Measurements from ENCODE around the gene ATP8B3.

Gene ATP8B3

GRCh38 chr19:1748873-1749341 lies 63.2 kb downstream of the ATP8B3 start (continued):
- TF ChIP-seq ZNF398 (tag by site-specific recombination; IDR thresholded peaks at IDR 0.05), result 0 out of 2 replicates have a peak, but pooled peaks have one; percentile 44
- no peak for TF ChIP-seq ZSCAN30 (tag by site-specific recombination; IDR thresholded peaks at IDR 0.05)
- no peak for TF ChIP-seq ZNF791 (tag by site-specific recombination; IDR thresholded peaks at IDR 0.05)
- TF ChIP-seq ZBTB48 (tag by site-specific recombination; IDR thresholded peaks at IDR 0.05), result peak; percentile 87
- TF ChIP-seq ZNF280D (tag by site-specific recombination; IDR thresholded peaks at IDR 0.05), result no peak
- TF ChIP-seq ZNF23 (tag by site-specific recombination; IDR thresholded peaks at IDR 0.05; ENCODE audit: borderline replicate concordance), result 0 out of 2 replicates have a peak, but pooled peaks have one; percentile 36
- TF ChIP-seq PATZ1 (tag by site-specific recombination; IDR thresholded peaks at IDR 0.05), result peak; percentile 27; the same call in 1 of the 2 replicates
- 0 out of 2 replicates have a peak, but pooled peaks have one; percentile 15 for TF ChIP-seq ZNF660 (tag by site-specific recombination; IDR thresholded peaks at IDR 0.05)

GRCh38 chr19:1748115-1748872 lies 63.8 kb downstream of the ATP8B3 start:
- peaks cover 12% of the 10 kb centered on the region; the same call in 1 of the 2 replicates for H3K4me1 ChIP-seq (ENCODE audit: control insufficient read depth, insufficient read depth, low read length)
- H3K36me3 ChIP-seq (ENCODE audit: control insufficient read depth in 2 of 2, insufficient read depth in 1 of 2, low read length in 2 of 2), result no peaks in the 10 kb centered on the region
- no peak for TF ChIP-seq ZBTB21 (tag by site-specific recombination; IDR thresholded peaks at IDR 0.05)
- TF ChIP-seq ZNF311 (tag by site-specific recombination; IDR thresholded peaks at IDR 0.05; ENCODE audit: borderline replicate concordance), result no peak
- no peak for TF ChIP-seq ZNF701 (tag by site-specific recombination; IDR thresholded peaks at IDR 0.05)
- peak; percentile 68 for TF ChIP-seq SP3 (tag by site-specific recombination; IDR thresholded peaks at IDR 0.05)
- no peak for TF ChIP-seq ZNF292 (tag by site-specific recombination; IDR thresholded peaks at IDR 0.05; ENCODE audit: borderline replicate concordance, low read depth)
- no peak for TF ChIP-seq ZNF555 (tag by site-specific recombination; conservative IDR thresholded peaks at IDR 0.05)
- peak; percentile 41; the same call in 1 of the 2 replicates for TF ChIP-seq ZFHX2 (tag by site-specific recombination; conservative IDR thresholded peaks at IDR 0.05)
- no peak for TF ChIP-seq KLF10 (tag by site-specific recombination; IDR thresholded peaks at IDR 0.05)
- no peak for TF ChIP-seq ZNF48 (tag by site-specific recombination; IDR thresholded peaks at IDR 0.05)
- no peak for TF ChIP-seq ZBTB11 (tag by site-specific recombination; conservative IDR thresholded peaks at IDR 0.05; ENCODE audit: low read depth)
- TF ChIP-seq ZNF777 (tag by site-specific recombination; IDR thresholded peaks at IDR 0.05; ENCODE audit: borderline replicate concordance), result no peak
- no peak for TF ChIP-seq PBX3 (CRISPR knock-in tag; IDR thresholded peaks at IDR 0.05)
- TF ChIP-seq KLF16 (tag by site-specific recombination; IDR thresholded peaks at IDR 0.05), result no peak
- TF ChIP-seq ZNF544 (tag by site-specific recombination; IDR thresholded peaks at IDR 0.05), result no peak
- 0 out of 2 replicates have a peak, but pooled peaks have one; percentile 13 for TF ChIP-seq KLF9 (tag by site-specific recombination; IDR thresholded peaks at IDR 0.05; ENCODE audit: low read depth)

More at GRCh38 chr19:1748115-1748872, 63.8 kb downstream of the ATP8B3 start:
- ChIA-PET CTCF (no interaction called here), POLR2A (interaction anchor here (0.7 to 1.9 kb wide), 3 partner anchors 7 to 26 kb away, joined by 4 to 8 read pairs (median 7); no protein-coding TSS in a partner anchor)
- peak overlapping the region; percentile 28; the same call in 1 of the 2 replicates for H3K27ac ChIP-seq (ENCODE audit: extremely low read depth, low read depth, low read length)
- H3K4me3 ChIP-seq (ENCODE audit: low read depth, low read length), result no peak overlapping the region
- no peaks in the 10 kb centered on the region for H3K9me3 ChIP-seq (ENCODE audit: control insufficient read depth, insufficient read depth, low read depth, low read length)

Measured in HEK293 (cell line).